ENCODE results near the gene ACSF2.
"Not testable (repeated sequence)": the region's sequence is repeated elsewhere in the genome, so short reads cannot be mapped to it uniquely, and the experiment has no call there.

ACSF2 gene

GRCh38 chr17:50424996-50425681 lies 879 bp upstream of the ACSF2 start:
- Histone ChIP-seq H3K9me3 (ENCODE audit: severe bottlenecking) (no peaks in the 10 kb centered on the region), H3K4me3 (ENCODE audit: severe bottlenecking) (peak overlapping the region; percentile 68), H3K27me3 (ENCODE audit: insufficient read depth, poor library complexity, severe bottlenecking) (no peaks in the 10 kb centered on the region), H3K4me1 (ENCODE audit: insufficient read depth, poor library complexity, severe bottlenecking) (peaks cover 56% of the 10 kb centered on the region), H3K27ac (ENCODE audit: poor library complexity, severe bottlenecking) (peak overlapping the region; percentile 92), H3K36me3 (ENCODE audit: low read depth) (peaks cover 23% of the 10 kb centered on the region)
- ATAC-seq (ENCODE audit: low read depth) (no peak), DNase-seq (ENCODE audit: low spot score) (no peak)
- no peak for TF ChIP-seq CTCF (IDR thresholded peaks at IDR 0.05; ENCODE audit: poor library complexity, severe bottlenecking)

- Histone ChIP-seq H3K27me3 (ENCODE audit: insufficient read depth, poor library complexity, severe bottlenecking) (no peaks in the 10 kb centered on the region), H3K9me3 (ENCODE audit: severe bottlenecking) (no peaks in the 10 kb centered on the region), H3K27ac (ENCODE audit: poor library complexity, severe bottlenecking) (peak overlapping the region; percentile 92), H3K4me3 (ENCODE audit: severe bottlenecking) (peak overlapping the region; percentile 68), H3K4me1 (ENCODE audit: insufficient read depth, poor library complexity, severe bottlenecking) (peaks cover 53% of the 10 kb centered on the region), H3K36me3 (ENCODE audit: low read depth) (peaks cover 34% of the 10 kb centered on the region)
- ATAC-seq (ENCODE audit: low read depth) (no peak; the same call in 2 of the 3 replicates), DNase-seq (ENCODE audit: low spot score) (no peak)
- TF ChIP-seq CTCF (IDR thresholded peaks at IDR 0.05; ENCODE audit: poor library complexity, severe bottlenecking) = no peak
Measured at GRCh38 chr17:50426472-50426782, 409 bp downstream of the ACSF2 start.

GRCh38 chr17:50426814-50427787 lies 1.1 kb downstream of the ACSF2 start:
- Histone ChIP-seq H3K27me3 (ENCODE audit: insufficient read depth, poor library complexity, severe bottlenecking) (no peaks in the 10 kb centered on the region), H3K36me3 (ENCODE audit: low read depth) (peaks cover 40% of the 10 kb centered on the region), H3K4me1 (ENCODE audit: insufficient read depth, poor library complexity, severe bottlenecking) (peaks cover 49% of the 10 kb centered on the region), H3K27ac (ENCODE audit: poor library complexity, severe bottlenecking) (peak overlapping the region; percentile 92), H3K4me3 (ENCODE audit: severe bottlenecking) (peak overlapping the region; percentile 68), H3K9me3 (ENCODE audit: severe bottlenecking) (no peaks in the 10 kb centered on the region)
- TF ChIP-seq CTCF (IDR thresholded peaks at IDR 0.05; ENCODE audit: poor library complexity, severe bottlenecking) = peak; percentile 77
- ATAC-seq (ENCODE audit: low read depth) = peak; percentile 34
- DNase-seq (ENCODE audit: low spot score) = no peak

GRCh38 chr17:50428126-50428525 lies 2.1 kb downstream of the ACSF2 start:
- Histone ChIP-seq H3K4me1 (ENCODE audit: insufficient read depth, poor library complexity, severe bottlenecking) (peaks cover 49% of the 10 kb centered on the region), H3K36me3 (ENCODE audit: low read depth) (peaks cover 43% of the 10 kb centered on the region), H3K27ac (ENCODE audit: poor library complexity, severe bottlenecking) (peak overlapping the region; percentile 92)
- ATAC-seq (ENCODE audit: low read depth); DNase-seq (ENCODE audit: low spot score); H3K27me3 ChIP-seq (ENCODE audit: insufficient read depth, poor library complexity, severe bottlenecking); H3K4me3 ChIP-seq (ENCODE audit: severe bottlenecking); H3K9me3 ChIP-seq (ENCODE audit: severe bottlenecking): not testable (repeated sequence)

- DNase-seq (ENCODE audit: low spot score) (peak; percentile 84), ATAC-seq (ENCODE audit: low read depth) (peak; percentile 68)
- peaks cover 48% of the 10 kb centered on the region for H3K36me3 ChIP-seq (ENCODE audit: low read depth)
- H3K9me3 ChIP-seq (ENCODE audit: severe bottlenecking) = no peaks in the 10 kb centered on the region
- peak overlapping the region; percentile 92 for H3K27ac ChIP-seq (ENCODE audit: poor library complexity, severe bottlenecking)
- H3K4me1 ChIP-seq (ENCODE audit: insufficient read depth, poor library complexity, severe bottlenecking) = peaks cover 42% of the 10 kb centered on the region
- TF ChIP-seq CTCF (IDR thresholded peaks at IDR 0.05; ENCODE audit: poor library complexity, severe bottlenecking) = no peak
- no peak overlapping the region for H3K4me3 ChIP-seq (ENCODE audit: severe bottlenecking)
- H3K27me3 ChIP-seq (ENCODE audit: insufficient read depth, poor library complexity, severe bottlenecking) = no peaks in the 10 kb centered on the region
Measured at GRCh38 chr17:50428831-50429424, 2.9 kb downstream of the ACSF2 start.

Measured in RWPE2 (cell line).